Smooth muscle cell (in vitro differentiated cells): ENCODE results near the gene IMMP2L. TPM values are rescaled to one million over a fixed set of nuclear protein-coding genes. Genes with fewer than 3 reads are reported as not detected.

Experiments used
- DNase-seq: peaks from one replicate; lab custom pipeline; 2025; ENCODE audit not compliant: unreplicated experiment; lab: John Stamatoyannopoulos, UW
- H2AFZ ChIP-seq: fragments of 200-600 bp; sonication (generic); 2 replicates; pipeline ENCODE4 v1.6.0; 2016; ENCODE audit warnings: antibody characterized with exemption, low read depth, mild to moderate bottlenecking
- H3F3A ChIP-seq: fragments of 200-600 bp; sonication (generic); 2 replicates; pipeline ENCODE4 v1.6.0; 2017; ENCODE audit warnings: antibody characterized with exemption, low read depth
- H3K27ac ChIP-seq: fragments of 200-600 bp; sonication (generic); 2 replicates; pipeline ENCODE4 v1.5.1; 2016; ENCODE audit warnings: low read depth, mild to moderate bottlenecking
- H3K27me3 ChIP-seq: fragments of 200-600 bp; sonication (generic); 2 replicates; pipeline ENCODE4 v1.6.1; 2016; ENCODE audit warnings: low read depth, mild to moderate bottlenecking
- H3K36me3 ChIP-seq: fragments of 200-600 bp; sonication (generic); 2 replicates; pipeline ENCODE4 v1.5.1; 2016; ENCODE audit warnings: low read depth
- H3K4me1 ChIP-seq: fragments of 200-600 bp; sonication (generic); 2 replicates; pipeline ENCODE4 v1.5.1; 2016; ENCODE audit warnings: low read depth
- H3K4me2 ChIP-seq: fragments of 200-600 bp; sonication (generic); 2 replicates; pipeline ENCODE4 v1.6.0; 2016; ENCODE audit warnings: mild to moderate bottlenecking
- H3K4me3 ChIP-seq: fragments of 200-600 bp; sonication (generic); 2 replicates; pipeline ENCODE4 v1.5.1; 2016; ENCODE audit warnings: mild to moderate bottlenecking
- H3K79me2 ChIP-seq: fragments of 200-600 bp; sonication (generic); 2 replicates; pipeline ENCODE4 v1.6.0; 2016; ENCODE audit warnings: low read depth, mild to moderate bottlenecking
- H3K9ac ChIP-seq: fragments of 200-600 bp; sonication (generic); 2 replicates; pipeline ENCODE4 v1.6.0; 2016; ENCODE audit warnings: low read depth
- H3K9me3 ChIP-seq: fragments of 200-600 bp; sonication (generic); replicated peaks from 2 replicates; pipeline ENCODE4 v1.5.1; 2016; ENCODE audit warnings: low read depth
- H4K20me1 ChIP-seq: fragments of 200-600 bp; sonication (generic); 2 replicates; pipeline ENCODE4 v1.6.0; 2016; ENCODE audit warnings: low read depth
- CTCF ChIP-seq: fragments of 200-600 bp; sonication (generic); IDR thresholded peaks from 2 replicates; pipeline ENCODE4 v1.5.1; 2017; ENCODE audit warnings: borderline replicate concordance, mild to moderate bottlenecking, antibody characterized with exemption; ENCODE audit not compliant: insufficient read depth, poor library complexity, severe bottlenecking
- WGBS: methylation state at CpG from one replicate; pipeline ENCODE4 v1.1.7; 2016; ENCODE audit warnings: low lambda C conversion rate; 5-methylcytosine and 5-hydroxymethylcytosine counted together
- polyA plus RNA-seq: library from polyadenylated mRNA; unstranded; fragments of >200 nt; fragmentation: Nextera tagmentation; extraction: Ambion mirVana; gene quantifications from 2 replicates; pipeline ENCODE4 v1.2.1, GENCODE V29; 2016
- total RNA-seq: library from RNA; depleted of rRNA; stranded (reverse); fragments of >200 nt; gene quantifications from 2 replicates; pipeline ENCODE4 v1.2.3, GENCODE V29; 2014

IMMP2L gene
- total and polyA plus RNA-seq, 2 experiments from 2014 or later, result 10.9 to 11.1 TPM

DNA sequence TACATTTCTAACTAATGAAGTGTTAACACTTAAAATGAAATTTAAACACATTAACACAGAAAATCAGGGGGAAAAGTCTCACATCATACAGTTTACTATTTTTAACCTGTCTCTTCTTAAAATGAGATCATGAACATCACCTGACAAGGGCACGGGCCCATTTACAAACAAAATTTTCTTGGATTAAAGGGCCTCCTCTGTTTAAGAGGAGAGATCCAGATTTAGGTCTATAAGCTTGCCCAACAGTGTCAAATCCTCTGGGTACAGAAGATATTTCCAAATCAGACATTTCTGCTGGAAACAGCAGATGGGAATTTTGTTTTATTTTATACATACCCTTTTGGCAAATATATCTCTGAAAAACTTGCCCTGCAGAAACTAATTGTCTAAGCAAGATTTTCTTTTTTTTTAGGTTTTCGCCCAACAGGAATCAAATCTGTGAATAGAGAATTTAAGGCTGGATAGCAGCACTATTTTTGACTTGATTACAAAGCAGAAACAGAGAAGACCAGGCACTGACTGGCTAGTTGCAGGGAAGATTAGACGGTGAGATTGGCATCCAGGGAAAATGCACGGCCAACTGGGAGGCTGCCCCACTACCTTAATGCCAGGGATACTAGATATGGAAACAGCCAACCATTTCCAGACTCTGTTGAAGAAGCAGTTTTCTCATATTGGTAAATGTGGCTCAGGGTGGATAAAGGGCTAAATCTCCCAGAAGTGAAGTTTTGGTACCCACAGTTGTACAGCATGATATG lies 298.0 kb downstream of the IMMP2L start:
- no peak overlapping the region for H2AFZ ChIP-seq
- no peak overlapping the region for H3K4me3 ChIP-seq
- no peak overlapping the region for H3K4me2 ChIP-seq
- no peaks in the 10 kb centered on the region for H3K9me3 ChIP-seq
- H3K27ac ChIP-seq, result no peak overlapping the region
- H3K36me3 ChIP-seq, result no peaks in the 10 kb centered on the region
- H3K9ac ChIP-seq, result no peak overlapping the region
- no peaks in the 10 kb centered on the region for H3F3A ChIP-seq
- no peaks in the 10 kb centered on the region for H3K4me1 ChIP-seq
- H4K20me1 ChIP-seq, result no peaks in the 10 kb centered on the region
- no peaks in the 10 kb centered on the region for H3K27me3 ChIP-seq
- 88% methylated on average over 4 of the region's 4 CpGs for WGBS
- DNase-seq, result no peak
- TF ChIP-seq CTCF, result no peak
- H3K79me2 ChIP-seq, result no peaks in the 10 kb centered on the region

DNA sequence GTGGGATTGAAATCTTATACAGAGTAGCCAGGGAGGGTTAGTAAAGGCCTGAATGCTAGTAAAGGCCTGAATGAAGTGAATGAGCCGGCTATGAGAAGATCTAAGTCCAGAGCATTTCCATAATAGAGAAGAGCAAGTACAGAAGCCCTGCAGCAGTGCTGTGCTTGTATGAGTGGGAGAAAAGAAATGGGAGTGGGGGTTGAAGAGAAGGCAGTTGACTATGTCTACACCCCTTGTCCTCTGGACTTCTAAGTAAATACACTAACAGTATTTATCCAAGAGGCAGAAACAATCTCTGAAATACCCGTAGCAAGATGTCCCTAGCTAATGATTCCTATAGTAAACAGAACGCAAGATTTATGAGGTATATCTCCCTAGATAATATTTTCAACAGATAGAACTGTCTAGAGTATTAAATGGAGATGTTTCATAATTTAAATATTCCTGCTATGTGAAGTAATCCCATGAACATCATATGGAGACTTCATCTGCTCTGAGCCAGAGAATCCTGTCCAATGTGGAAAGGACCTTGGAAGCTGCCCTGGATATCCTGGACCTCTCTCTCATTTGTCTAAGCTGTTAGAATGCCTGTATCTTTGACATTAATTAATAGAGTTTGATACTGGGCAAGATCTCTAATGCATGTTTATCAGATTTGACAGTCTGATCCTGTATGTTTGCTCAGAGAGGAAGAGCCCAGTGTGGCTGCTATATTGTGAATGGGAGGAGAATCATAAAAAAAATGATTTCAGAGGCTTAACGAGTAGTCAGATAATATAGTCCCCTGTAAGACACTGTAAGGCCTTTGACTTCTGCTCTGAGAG lies 299.8 kb downstream of the IMMP2L start:
- Histone ChIP-seq H2AFZ (no peak overlapping the region), H3K36me3 (no peaks in the 10 kb centered on the region), H3K4me2 (no peak overlapping the region), H3K4me1 (no peaks in the 10 kb centered on the region), H3K79me2 (no peaks in the 10 kb centered on the region), H3K9ac (no peak overlapping the region), H4K20me1 (no peaks in the 10 kb centered on the region), H3K4me3 (no peak overlapping the region), H3K9me3 (no peaks in the 10 kb centered on the region), H3K27ac (no peak overlapping the region), H3K27me3 (no peaks in the 10 kb centered on the region), H3F3A (no peaks in the 10 kb centered on the region)
- no peak for TF ChIP-seq CTCF
- 78% methylated on average over 4 of the region's 4 CpGs for WGBS
- no peak for DNase-seq

DNA sequence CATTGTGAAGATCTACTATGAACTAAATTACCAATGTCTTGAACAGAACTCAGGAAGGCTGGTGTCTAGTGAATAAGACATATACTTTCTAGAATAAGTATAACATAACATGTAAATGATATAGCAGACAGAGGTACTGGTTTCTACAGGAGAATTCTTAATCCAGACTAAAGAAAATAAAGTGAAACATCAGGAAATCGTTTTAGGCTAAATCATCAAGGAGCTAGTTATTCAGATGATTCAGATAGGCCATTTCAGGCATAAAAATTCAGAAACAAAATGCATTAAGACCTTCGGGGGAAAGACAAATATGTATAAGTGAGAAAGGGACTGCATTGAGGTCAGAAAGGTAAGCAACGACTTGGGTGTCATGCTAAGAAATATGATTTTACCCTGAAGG lies 300.8 kb downstream of the IMMP2L start:
- no peak for DNase-seq
- no peak for TF ChIP-seq CTCF
- Histone ChIP-seq H3K9ac (no peak overlapping the region), H3K9me3 (no peaks in the 10 kb centered on the region), H2AFZ (no peak overlapping the region), H3K27me3 (no peaks in the 10 kb centered on the region), H3K4me2 (no peak overlapping the region), H3K4me1 (no peaks in the 10 kb centered on the region), H3K4me3 (no peak overlapping the region), H3F3A (no peaks in the 10 kb centered on the region), H3K27ac (no peak overlapping the region), H3K79me2 (no peaks in the 10 kb centered on the region), H3K36me3 (no peaks in the 10 kb centered on the region), H4K20me1 (no peaks in the 10 kb centered on the region)
- 93% methylated on average over 3 of the region's 3 CpGs for WGBS
